Measurements from ENCODE around the gene C1orf74.

GRCh38 chr1:209816923-209817322 lies 32.6 kb upstream of the C1orf74 start:
- TF ChIP-seq EZH2 (IDR thresholded peaks at IDR 0.05; ENCODE audit: insufficient read depth, poor library complexity, severe bottlenecking), result no peak
- TF ChIP-seq EZH2phosphoT487 (IDR thresholded peaks at IDR 0.05; ENCODE audit: insufficient read depth, low read depth), result no peak
